ENCODE data around the gene KRT27.

Gene KRT27

GRCh38 chr17:40727447-40728231, 54.7 kb downstream of the KRT27 start:
- no peak for TF ChIP-seq CTCF (conservative IDR thresholded peaks at IDR 0.05)
- H3K27ac ChIP-seq = no peak overlapping the region

DNA sequence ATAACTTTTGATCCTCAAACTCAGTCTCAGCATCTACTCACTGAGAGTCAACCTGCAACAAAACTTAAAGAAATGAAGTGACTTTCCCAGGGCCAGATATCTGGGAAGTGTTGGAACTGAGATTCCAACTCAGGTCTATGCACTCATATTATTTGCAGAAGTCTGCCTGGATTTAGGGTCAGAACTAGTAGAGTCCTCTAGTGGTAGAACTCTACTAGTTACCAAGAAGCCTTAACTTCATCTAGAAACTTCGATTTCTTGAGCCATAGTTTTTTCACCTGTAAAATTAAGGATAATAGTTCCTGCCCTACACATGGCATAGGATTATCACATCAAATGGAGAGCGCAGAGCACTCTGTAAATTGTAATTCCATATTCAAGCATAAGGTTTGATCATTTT, 55.4 kb downstream of the KRT27 start:
- H3K27ac ChIP-seq = no peak overlapping the region
- TF ChIP-seq CTCF (conservative IDR thresholded peaks at IDR 0.05) = peak; percentile 77
